Endothelial cell (in vitro differentiated cells): Measurements from ENCODE around the gene POLN. TPM values are rescaled to one million over a fixed set of nuclear protein-coding genes. Genes with fewer than 3 reads are reported as not detected.

Experiments
- DNase-seq: peaks from one replicate; pipeline ENCODE4 v3.0.0; 2021; ENCODE audit warnings: low spot score
- H3K27ac Mint-ChIP-seq: one replicate; pipeline ENCODE4 v1.8.0; 2021; ENCODE audit warnings: mixed read lengths, inconsistent platforms; ENCODE audit not compliant: unreplicated experiment
- H3K27me3 Mint-ChIP-seq: one replicate; pipeline ENCODE4 v1.8.0; 2021; ENCODE audit warnings: mild to moderate bottlenecking, moderate library complexity, mixed read lengths, inconsistent platforms; ENCODE audit not compliant: unreplicated experiment
- H3K36me3 Mint-ChIP-seq: one replicate; pipeline ENCODE4 v1.8.0; 2021; ENCODE audit warnings: mild to moderate bottlenecking, low read depth, mixed read lengths, inconsistent platforms; ENCODE audit not compliant: unreplicated experiment
- H3K4me1 Mint-ChIP-seq: one replicate; pipeline ENCODE4 v1.8.0; 2021; ENCODE audit warnings: mild to moderate bottlenecking, mixed read lengths, inconsistent platforms; ENCODE audit not compliant: unreplicated experiment
- H3K4me3 Mint-ChIP-seq: one replicate; pipeline ENCODE4 v1.8.0; 2021; ENCODE audit warnings: mild to moderate bottlenecking, mixed read lengths, inconsistent platforms; ENCODE audit not compliant: unreplicated experiment
- H3K9me3 Mint-ChIP-seq: one replicate; pipeline ENCODE4 v1.8.0; 2021; ENCODE audit warnings: mixed read lengths, inconsistent platforms; ENCODE audit not compliant: unreplicated experiment
- CTCF ChIP-seq: fragments of 200-600 bp; sonication (generic); IDR thresholded peaks from one replicate; pipeline ENCODE4 v1.5.0; 2021; ENCODE audit warnings: antibody characterized with exemption; ENCODE audit not compliant: unreplicated experiment
- total RNA-seq: library from RNA; stranded (reverse); fragmentation: NEBNext Ultra II Directional; extraction: Animal tissue kit (Norgen Biotek cat#: 25700); gene quantifications from one replicate; pipeline ENCODE4 v1.2.1, GENCODE V29; 2021; ENCODE audit not compliant: unreplicated experiment

Gene POLN
- total RNA-seq, 1 donor from 2014 or later = 2.5 TPM

GRCh38 chr4:2096073-2096609, 145.8 kb downstream of the POLN start:
- Mint-ChIP-seq H3K36me3 (peaks cover 11% of the 10 kb centered on the region), H3K9me3 (no peaks in the 10 kb centered on the region), H3K4me1 (no peaks in the 10 kb centered on the region), H3K27me3 (peaks cover 13% of the 10 kb centered on the region), H3K27ac (no peak overlapping the region), H3K4me3 (no peak overlapping the region)
- no peak for TF ChIP-seq CTCF
- no peak for DNase-seq

- no peak overlapping the region for H3K27ac Mint-ChIP-seq
- peaks cover 10% of the 10 kb centered on the region for H3K27me3 Mint-ChIP-seq
- DNase-seq = no peak
- H3K4me1 Mint-ChIP-seq = no peaks in the 10 kb centered on the region
- no peaks in the 10 kb centered on the region for H3K9me3 Mint-ChIP-seq
- peaks cover 11% of the 10 kb centered on the region for H3K36me3 Mint-ChIP-seq
- TF ChIP-seq CTCF = no peak
- H3K4me3 Mint-ChIP-seq = no peak overlapping the region
Measured at GRCh38 chr4:2095236-2096072, 146.5 kb downstream of the POLN start.

- Mint-ChIP-seq H3K4me3 (no peak overlapping the region), H3K27me3 (peaks cover 10% of the 10 kb centered on the region)
- TF ChIP-seq CTCF = no peak
Measured at GRCh38 chr4:2094545-2094944, 147.4 kb downstream of the POLN start.

GRCh38 chr4:2093265-2093664, 148.7 kb downstream of the POLN start:
- no peak overlapping the region for H3K27ac Mint-ChIP-seq
- H3K4me1 Mint-ChIP-seq = no peaks in the 10 kb centered on the region
- H3K9me3 Mint-ChIP-seq = no peaks in the 10 kb centered on the region
- peaks cover 11% of the 10 kb centered on the region for H3K36me3 Mint-ChIP-seq
- no peak for TF ChIP-seq CTCF
- H3K27me3 Mint-ChIP-seq = peaks cover 10% of the 10 kb centered on the region
- DNase-seq = no peak
- no peak overlapping the region for H3K4me3 Mint-ChIP-seq

More at GRCh38 chr4:2094545-2094944, 147.4 kb downstream of the POLN start:
- H3K27ac Mint-ChIP-seq = peak overlapping the region; percentile 30
- no peaks in the 10 kb centered on the region for H3K4me1 Mint-ChIP-seq
- DNase-seq = no peak
- peaks cover 11% of the 10 kb centered on the region for H3K36me3 Mint-ChIP-seq
- no peaks in the 10 kb centered on the region for H3K9me3 Mint-ChIP-seq

- DNase-seq = no peak
- TF ChIP-seq CTCF = no peak
- Mint-ChIP-seq H3K4me3 (no peak overlapping the region), H3K36me3 (peaks cover 11% of the 10 kb centered on the region), H3K27ac (no peak overlapping the region), H3K4me1 (no peaks in the 10 kb centered on the region), H3K9me3 (no peaks in the 10 kb centered on the region), H3K27me3 (peaks cover 10% of the 10 kb centered on the region)
Measured at GRCh38 chr4:2092669-2093053, 149.3 kb downstream of the POLN start.
